ENCODE data around the gene ZNF598. TPM values are rescaled to one million over a fixed set of nuclear protein-coding genes. Genes with fewer than 3 reads are reported as not detected.

ZNF598 gene
- total and polyA plus RNA-seq, 10 of the 15 experiments (the other 5 are each of a cell fraction or from before 2014, with no cell fraction given), result 0.08 to 74.0 (median 14.4) TPM

DNA sequence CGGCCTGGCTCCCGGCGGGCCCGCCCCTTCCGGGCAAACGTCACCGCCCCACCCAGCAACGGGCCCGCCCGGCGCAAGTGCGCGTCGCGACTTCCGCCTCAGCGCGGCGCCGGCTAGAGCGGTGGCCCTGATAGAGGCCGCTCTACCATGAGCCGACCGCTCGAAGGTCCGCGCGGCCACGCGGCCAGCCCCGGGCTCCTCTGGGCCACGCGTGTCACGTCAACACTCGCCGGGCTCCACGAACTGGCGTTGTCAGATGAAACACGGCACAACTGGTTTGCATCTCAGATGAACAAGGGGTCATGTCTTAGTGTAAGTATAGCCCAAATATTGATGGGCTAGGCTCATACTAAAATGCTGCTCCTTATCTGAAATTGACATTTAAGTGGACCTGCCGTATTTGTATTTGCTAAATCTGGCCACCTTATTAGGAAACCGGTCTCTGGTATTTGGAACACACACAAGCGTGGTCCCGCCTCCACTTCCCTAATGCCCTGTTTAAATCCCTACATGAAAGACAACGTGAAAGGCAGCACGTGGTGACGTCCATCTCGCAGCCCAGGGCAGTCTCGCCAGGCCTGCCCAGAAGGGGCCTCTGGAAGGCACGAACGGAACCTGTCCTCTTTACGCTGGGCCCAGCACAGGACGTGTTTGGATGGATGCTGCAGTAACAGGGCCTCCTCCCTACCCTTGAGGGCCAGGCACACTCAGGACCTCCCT lies at the start of gene ZNF598 (continued):
- TF ChIP-seq ZNF207 (IDR thresholded peaks at IDR 0.05; ENCODE audit: borderline replicate concordance) (peak; percentile 63), TAF1 (IDR thresholded peaks at IDR 0.05; ENCODE audit: borderline replicate concordance, low read depth, low read length) (peak; percentile 59; the same call in 1 of the 2 replicates), SIN3A (IDR thresholded peaks at IDR 0.05; ENCODE audit: low read depth, low read length) (peak; percentile 68), PML (IDR thresholded peaks at IDR 0.05; ENCODE audit: low read length) (peak; percentile 80; the same call in 1 of the 2 replicates), BHLHE40 (IDR thresholded peaks at IDR 0.05; ENCODE audit: borderline replicate concordance in 1 of 2, low read depth in 2 of 2, low read length in 1 of 2) (peak; percentile 25 to 81; a peak in 3 of 4 replicates), SUZ12 (IDR thresholded peaks at IDR 0.05; ENCODE audit: unreplicated experiment) (no peak), SRF (IDR thresholded peaks at IDR 0.05; ENCODE audit: low read depth in 2 of 2, low read length in 2 of 2) (no peak), HDAC2 (IDR thresholded peaks at IDR 0.05) (no peak), NFYA (IDR thresholded peaks at IDR 0.05; ENCODE audit: borderline replicate concordance, low read depth, low read length) (no peak), NFYB (IDR thresholded peaks at IDR 0.05; ENCODE audit: insufficient read depth, low read depth, low read length) (no peak), ESRRA (IDR thresholded peaks at IDR 0.05; ENCODE audit: low read length) (no peak), POLR2AphosphoS5 (IDR thresholded peaks at IDR 0.05; ENCODE audit: low read length) (peak; percentile 87), GABPA (IDR thresholded peaks at IDR 0.05; ENCODE audit: low read depth) (peak; percentile 87), BMI1 (IDR thresholded peaks at IDR 0.05; ENCODE audit: borderline replicate concordance) (no peak)
- TF ChIP-seq, protein P1, sequence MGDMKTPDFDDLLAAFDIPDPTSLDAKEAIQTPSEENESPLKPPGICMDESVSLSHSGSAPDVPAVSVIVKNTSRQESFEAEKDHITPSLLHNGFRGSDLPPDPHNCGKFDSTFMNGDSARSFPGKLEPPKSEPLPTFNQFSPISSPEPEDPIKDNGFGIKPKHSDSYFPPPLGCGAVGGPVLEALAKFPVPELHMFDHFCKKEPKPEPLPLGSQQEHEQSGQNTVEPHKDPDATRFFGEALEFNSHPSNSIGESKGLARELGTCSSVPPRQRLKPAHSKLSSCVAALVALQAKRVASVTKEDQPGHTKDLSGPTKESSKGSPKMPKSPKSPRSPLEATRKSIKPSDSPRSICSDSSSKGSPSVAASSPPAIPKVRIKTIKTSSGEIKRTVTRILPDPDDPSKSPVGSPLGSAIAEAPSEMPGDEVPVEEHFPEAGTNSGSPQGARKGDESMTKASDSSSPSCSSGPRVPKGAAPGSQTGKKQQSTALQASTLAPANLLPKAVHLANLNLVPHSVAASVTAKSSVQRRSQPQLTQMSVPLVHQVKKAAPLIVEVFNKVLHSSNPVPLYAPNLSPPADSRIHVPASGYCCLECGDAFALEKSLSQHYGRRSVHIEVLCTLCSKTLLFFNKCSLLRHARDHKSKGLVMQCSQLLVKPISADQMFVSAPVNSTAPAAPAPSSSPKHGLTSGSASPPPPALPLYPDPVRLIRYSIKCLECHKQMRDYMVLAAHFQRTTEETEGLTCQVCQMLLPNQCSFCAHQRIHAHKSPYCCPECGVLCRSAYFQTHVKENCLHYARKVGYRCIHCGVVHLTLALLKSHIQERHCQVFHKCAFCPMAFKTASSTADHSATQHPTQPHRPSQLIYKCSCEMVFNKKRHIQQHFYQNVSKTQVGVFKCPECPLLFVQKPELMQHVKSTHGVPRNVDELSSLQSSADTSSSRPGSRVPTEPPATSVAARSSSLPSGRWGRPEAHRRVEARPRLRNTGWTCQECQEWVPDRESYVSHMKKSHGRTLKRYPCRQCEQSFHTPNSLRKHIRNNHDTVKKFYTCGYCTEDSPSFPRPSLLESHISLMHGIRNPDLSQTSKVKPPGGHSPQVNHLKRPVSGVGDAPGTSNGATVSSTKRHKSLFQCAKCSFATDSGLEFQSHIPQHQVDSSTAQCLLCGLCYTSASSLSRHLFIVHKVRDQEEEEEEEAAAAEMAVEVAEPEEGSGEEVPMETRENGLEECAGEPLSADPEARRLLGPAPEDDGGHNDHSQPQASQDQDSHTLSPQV (IDR thresholded peaks at IDR 0.05), result no peak
- TF ChIP-seq, protein P2, sequence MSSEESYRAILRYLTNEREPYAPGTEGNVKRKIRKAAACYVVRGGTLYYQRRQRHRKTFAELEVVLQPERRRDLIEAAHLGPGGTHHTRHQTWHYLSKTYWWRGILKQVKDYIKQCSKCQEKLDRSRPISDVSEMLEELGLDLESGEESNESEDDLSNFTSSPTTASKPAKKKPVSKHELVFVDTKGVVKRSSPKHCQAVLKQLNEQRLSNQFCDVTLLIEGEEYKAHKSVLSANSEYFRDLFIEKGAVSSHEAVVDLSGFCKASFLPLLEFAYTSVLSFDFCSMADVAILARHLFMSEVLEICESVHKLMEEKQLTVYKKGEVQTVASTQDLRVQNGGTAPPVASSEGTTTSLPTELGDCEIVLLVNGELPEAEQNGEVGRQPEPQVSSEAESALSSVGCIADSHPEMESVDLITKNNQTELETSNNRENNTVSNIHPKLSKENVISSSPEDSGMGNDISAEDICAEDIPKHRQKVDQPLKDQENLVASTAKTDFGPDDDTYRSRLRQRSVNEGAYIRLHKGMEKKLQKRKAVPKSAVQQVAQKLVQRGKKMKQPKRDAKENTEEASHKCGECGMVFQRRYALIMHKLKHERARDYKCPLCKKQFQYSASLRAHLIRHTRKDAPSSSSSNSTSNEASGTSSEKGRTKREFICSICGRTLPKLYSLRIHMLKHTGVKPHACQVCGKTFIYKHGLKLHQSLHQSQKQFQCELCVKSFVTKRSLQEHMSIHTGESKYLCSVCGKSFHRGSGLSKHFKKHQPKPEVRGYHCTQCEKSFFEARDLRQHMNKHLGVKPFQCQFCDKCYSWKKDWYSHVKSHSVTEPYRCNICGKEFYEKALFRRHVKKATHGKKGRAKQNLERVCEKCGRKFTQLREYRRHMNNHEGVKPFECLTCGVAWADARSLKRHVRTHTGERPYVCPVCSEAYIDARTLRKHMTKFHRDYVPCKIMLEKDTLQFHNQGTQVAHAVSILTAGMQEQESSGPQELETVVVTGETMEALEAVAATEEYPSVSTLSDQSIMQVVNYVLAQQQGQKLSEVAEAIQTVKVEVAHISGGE (CRISPR knock-in tag; IDR thresholded peaks at IDR 0.05), result peak; percentile 37; the same call in 1 of the 2 replicates
- TF ChIP-seq, protein P3, sequence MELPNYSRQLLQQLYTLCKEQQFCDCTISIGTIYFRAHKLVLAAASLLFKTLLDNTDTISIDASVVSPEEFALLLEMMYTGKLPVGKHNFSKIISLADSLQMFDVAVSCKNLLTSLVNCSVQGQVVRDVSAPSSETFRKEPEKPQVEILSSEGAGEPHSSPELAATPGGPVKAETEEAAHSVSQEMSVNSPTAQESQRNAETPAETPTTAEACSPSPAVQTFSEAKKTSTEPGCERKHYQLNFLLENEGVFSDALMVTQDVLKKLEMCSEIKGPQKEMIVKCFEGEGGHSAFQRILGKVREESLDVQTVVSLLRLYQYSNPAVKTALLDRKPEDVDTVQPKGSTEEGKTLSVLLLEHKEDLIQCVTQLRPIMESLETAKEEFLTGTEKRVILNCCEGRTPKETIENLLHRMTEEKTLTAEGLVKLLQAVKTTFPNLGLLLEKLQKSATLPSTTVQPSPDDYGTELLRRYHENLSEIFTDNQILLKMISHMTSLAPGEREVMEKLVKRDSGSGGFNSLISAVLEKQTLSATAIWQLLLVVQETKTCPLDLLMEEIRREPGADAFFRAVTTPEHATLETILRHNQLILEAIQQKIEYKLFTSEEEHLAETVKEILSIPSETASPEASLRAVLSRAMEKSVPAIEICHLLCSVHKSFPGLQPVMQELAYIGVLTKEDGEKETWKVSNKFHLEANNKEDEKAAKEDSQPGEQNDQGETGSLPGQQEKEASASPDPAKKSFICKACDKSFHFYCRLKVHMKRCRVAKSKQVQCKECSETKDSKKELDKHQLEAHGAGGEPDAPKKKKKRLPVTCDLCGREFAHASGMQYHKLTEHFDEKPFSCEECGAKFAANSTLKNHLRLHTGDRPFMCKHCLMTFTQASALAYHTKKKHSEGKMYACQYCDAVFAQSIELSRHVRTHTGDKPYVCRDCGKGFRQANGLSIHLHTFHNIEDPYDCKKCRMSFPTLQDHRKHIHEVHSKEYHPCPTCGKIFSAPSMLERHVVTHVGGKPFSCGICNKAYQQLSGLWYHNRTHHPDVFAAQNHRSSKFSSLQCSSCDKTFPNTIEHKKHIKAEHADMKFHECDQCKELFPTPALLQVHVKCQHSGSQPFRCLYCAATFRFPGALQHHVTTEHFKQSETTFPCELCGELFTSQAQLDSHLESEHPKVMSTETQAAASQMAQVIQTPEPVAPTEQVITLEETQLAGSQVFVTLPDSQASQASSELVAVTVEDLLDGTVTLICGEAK (IDR thresholded peaks at IDR 0.05; ENCODE audit: borderline replicate concordance), result peak; percentile 84
